ENCODE results near the gene DNAJB2.
"Not testable (repeated sequence)": the region's sequence is repeated elsewhere in the genome, so short reads cannot be mapped to it uniquely, and the experiment has no call there.

The DNAJB2 gene

GRCh38 chr2:219302412-219302968 lies 23.3 kb downstream of the DNAJB2 start:
- ATAC-seq (no peak), DNase-seq (no peak)

DNA sequence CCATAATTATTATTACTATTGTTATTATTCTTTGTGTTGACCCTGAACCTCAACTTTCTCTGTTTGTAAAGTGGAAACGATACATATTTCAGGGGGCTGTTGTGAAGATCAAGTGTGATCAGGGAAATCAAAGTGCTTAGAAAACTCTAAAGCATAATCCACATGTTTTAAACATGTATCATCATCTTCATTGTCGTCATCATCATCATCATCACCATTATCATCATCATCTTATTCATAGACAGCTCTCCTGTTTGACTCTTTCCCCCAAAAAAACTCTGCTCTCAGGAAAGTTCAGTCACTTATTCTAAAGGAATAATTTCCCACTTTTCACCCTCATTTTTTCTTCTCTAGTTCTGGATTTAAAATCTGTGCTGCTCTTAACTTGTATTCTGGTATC lies 25.1 kb downstream of the DNAJB2 start:
- ATAC-seq = no peak
- no peak for DNase-seq

- ATAC-seq (no peak), DNase-seq (no peak)
Observed at GRCh38 chr2:219306047-219306446, 26.9 kb downstream of the DNAJB2 start.

DNA sequence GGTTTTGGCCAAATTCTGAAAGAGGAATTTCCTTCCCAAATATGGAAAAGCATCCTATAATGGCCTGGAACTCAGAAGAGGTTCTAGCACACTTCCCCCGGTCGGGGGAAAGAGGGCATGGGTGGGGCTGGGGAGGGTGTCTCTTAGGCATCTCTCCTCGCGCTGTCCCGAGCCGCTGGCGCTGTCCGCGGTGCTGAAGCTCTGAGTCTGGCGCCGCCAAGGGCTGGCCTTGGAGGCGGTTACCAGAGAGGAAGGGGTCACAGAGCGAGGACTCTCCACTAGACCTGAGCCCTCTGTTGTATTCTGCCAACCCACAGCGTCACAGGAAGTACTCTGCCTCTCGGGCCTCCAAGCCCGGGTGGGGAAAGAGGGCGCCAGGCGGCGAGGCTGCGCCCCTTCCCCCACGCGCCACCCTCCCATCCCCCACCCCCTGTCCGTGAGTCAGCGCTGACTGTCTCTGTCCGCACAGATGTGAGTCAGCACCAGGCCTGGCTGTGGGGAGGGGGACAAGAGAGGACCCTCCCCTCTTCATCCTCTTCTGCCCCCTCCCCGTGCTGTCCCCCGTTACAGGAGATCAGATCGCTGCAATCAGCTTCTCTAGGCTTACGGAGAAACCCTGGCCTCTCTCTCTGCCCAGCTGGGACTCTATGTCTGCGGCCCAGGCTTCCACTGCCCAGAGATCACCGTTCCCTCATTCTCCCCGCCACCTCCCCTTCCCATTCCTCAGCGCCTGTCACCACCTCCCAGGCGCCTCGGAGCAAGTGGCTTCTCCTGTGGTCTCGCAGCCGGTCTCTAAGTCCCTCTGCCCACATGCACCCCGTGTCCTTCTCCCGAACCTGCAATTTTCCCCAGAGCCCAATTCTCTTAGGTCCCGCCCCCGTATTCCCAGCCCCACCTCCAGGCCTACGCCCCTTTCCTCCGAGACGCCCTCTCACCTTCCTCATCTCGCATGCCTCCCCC lies 29.3 kb downstream of the DNAJB2 start:
- peak; percentile 82 for DNase-seq
- peak; percentile 77 for ATAC-seq

DNA sequence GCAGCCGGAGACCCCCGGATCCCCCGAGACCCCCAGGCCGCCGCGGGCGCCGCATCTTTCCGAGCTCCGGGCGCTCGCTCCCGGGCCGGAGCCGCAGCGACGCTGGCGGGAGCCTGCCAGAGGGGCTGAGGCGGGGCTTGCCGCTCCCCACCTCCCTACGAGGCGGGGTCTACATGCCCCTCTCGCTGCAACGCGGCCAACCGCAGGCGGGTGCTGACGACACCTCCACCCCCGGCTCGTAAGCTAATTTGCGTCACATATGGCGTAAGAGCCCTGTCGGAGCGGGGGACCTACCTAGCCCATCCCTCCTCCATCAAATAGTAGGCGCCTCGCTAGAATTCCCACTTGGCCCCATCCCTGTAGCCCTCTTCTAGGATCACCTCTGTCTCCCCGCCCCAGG lies 30.1 kb downstream of the DNAJB2 start, which contains the start of gene PTPRN:
Gene PTPRN (minus strand): TSS at position 124 of the 400 bp plus-strand sequence. CDS start 69 bp downstream, at position 55.
- DNase-seq = no peak
- ATAC-seq = no peak

DNA sequence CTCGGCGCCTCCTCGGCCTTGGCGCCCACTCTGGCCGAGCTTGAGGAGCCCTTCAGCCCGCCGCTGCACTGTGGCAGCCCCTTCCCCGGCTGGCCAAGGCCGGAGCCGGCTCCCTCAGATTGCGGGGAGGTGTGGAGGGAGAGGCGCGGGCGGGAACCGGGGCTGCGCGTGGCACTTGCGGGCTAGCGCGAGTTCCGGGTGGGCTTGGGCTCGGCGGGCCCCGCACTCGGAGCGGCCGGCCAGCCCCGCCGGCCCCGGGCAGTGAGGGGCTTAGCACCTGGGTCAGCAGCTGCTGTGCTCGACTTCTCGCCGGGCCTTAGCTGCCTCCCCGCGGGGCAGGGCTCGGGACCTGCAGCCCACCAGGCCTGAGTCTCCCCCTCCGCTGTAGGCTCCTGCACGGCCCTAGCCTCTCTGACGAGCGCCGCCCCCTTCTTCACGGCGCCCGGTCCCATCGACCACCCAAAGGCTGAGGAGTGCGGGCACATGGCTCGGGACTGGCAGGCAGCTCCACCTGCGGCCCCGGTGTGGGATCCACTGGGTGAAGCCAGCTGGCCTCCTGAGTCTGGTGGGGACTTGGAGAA lies 33.6 kb downstream of the DNAJB2 start:
- not testable (repeated sequence) for ATAC-seq, DNase-seq

GRCh38 chr2:219314804-219315468 lies 35.8 kb downstream of the DNAJB2 start:
- ATAC-seq (no peak), DNase-seq (no peak)

DNA sequence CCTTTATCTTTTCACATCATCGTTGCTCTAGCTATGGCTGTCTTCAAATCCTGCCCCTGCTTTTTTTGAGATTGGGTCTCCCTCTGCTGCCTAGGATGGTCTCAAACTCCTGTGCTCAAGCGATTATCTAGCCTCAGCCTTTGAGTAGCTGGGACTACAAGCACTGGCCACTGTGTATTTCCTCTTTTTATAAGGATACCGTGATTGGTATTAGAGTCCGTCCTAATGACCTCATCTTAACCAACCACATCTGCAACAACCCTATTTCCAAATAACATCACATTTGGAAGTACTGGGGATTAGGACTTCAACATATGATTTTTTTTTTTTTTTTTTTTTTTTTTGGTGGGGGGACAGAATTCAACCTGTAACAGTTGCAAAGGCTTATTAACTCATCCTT lies 44.3 kb downstream of the DNAJB2 start:
- ATAC-seq = no peak
- no peak for DNase-seq

GRCh38 chr2:219325136-219325535 lies 46.0 kb downstream of the DNAJB2 start:
- ATAC-seq (no peak), DNase-seq (no peak)

GRCh38 chr2:219325657-219326315 lies 46.6 kb downstream of the DNAJB2 start:
- DNase-seq (no peak), ATAC-seq (no peak)

GRCh38 chr2:219327719-219328118 lies 48.6 kb downstream of the DNAJB2 start:
- ATAC-seq (no peak), DNase-seq (no peak)

DNA sequence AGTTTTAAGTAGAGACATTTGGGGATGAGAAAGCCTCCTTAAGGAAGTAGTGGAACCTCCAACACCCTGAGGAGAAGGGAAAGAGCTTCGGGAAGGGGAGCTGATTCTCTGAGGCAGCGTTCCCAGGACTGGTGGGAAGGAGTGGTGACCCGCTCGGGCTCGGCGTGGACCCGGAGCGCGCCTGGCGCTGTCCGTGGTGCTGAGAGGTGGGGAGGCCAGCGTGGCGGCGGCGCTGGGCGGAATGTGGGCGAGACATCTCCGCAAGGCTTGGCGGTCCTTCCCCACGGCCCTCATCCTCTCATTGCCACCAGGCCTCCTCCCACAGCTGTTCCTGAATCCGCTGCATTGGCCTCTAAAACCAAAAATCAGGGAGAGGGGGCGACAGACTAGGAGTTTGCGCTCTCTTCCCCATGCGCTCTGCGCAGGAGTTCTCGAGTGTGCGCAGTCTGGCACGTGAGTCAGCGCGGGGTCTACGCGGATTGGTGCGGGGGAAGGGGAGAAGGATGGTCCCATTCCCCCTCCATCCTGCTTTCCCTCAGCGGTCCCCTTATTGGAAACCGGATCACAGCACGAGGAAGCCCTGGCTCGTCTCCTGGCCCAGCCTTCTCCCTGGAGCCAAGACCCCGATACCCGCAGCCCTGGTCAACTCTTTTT lies 52.5 kb downstream of the DNAJB2 start:
- peak; percentile 49 for DNase-seq
- no peak for ATAC-seq

DNA sequence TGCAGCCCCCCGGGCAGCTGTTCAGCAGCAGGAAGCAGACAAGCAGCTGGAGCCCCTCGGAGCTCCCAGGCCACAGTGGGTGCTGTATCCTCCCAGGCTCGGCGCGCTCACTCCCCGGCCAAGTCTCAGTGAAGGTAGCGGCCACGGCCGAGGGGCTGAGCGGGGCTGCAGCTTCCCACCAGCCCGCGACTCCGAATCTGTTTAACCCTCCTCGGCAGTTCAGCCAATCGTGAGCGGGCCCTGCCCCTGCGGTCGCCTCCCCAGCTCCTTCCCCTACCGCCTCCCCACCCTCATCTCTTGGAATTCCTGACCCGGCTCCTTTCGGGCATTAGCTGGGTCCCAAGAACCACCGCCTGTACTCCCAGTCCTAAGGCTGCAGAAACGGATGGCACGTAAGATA lies 53.4 kb downstream of the DNAJB2 start, which contains the start of gene RESP18:
Gene RESP18 (minus strand): TSS at position 203 of the 400 bp plus-strand sequence.
- ATAC-seq = no peak

DNA sequence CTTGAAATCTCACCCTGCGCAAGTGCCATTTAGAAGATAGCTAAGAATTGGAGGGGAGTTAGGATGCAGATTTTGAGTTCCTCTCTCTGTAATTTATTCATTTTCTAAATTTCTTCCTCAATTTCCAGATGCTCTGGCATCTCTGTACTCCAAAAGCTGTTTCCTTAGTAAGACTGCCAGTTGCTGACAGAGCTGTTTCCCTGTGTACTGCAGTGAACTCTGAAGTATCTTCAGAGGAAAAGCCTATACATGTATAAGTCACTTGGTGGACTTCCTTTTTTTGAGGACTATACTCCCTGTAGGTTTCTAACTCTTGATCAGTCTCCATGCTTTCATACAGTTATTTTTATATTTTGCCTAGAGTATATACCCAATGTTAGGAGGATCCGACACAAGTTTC lies 54.9 kb downstream of the DNAJB2 start:
- ATAC-seq (no peak), DNase-seq (no peak)

More for the DNA sequence above, 53.4 kb downstream of the DNAJB2 start, which contains the start of gene RESP18:
- no peak for DNase-seq

- DNase-seq = no peak
- no peak for ATAC-seq
Observed at GRCh38 chr2:219335373-219335786, 56.2 kb downstream of the DNAJB2 start.

Data from stimulated activated naive CD8-positive, alpha-beta T cell treated with anti-CD3 and anti-CD28 coated beads, Interleukin-15, Interleukin-2, amounts not matched to agents 100 U/mL and 50 U/mL, for 24 hours (primary cell).